ENCODE measurements around the gene GRM2. TPM values are rescaled to one million over a fixed set of nuclear protein-coding genes. Genes with fewer than 3 reads are reported as not detected.

Gene GRM2
- total RNA-seq (2022; extraction: Qiagen RNA extraction): 0.02 to 0.10 TPM (median 0.05 TPM) in 3 of 5 replicates, not detected in the others

DNA sequence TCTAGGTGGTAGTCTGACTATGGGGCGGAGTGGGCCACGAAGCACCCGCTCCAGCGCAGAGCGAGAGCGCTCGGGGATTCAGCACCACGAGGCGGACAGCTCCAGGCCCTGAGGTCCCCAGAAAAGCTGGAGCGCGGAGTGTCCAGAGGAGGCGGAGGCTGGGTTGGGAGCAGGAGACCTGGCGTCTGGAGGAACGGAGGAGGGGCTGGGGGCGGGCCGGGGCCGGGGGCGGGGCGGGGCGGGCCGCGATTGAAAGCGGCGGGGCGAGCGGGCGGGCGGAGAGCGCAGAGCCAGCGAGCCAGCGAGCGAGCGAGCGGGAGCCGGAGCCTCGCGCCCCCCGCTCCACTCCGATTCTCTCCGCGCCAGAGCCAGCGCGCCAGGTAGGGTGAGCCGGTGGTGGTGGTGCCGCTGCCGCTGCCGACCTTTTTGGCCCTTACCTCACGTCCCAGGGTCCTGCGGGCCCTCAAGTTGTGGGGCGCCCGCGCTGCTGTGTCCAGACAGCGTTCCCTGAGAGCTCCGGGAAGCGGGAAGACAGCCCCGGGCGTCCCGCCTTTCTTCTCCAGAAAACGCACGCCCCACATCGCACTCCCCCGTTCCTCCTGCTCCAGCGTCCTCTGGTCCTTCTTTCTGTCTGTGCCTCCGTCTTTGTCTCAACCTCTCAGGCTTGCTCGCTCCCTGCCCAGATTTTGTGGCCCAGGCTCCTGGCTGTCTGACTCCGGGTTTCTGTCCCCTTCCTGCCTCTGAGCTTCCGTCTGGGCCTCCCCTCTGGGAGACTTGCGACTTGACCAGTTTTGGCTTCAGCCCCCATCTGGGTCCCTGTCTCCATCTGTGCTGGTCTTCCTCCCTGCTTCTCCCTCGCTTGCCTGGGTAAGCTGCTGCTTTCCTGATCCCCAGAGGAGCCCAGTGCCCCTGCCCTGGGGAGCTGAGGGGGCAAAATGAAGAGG lies at the start of gene GRM2:
TSS of gene GRM2 (plus strand) at position 281 of the 944 bp plus-strand sequence. CDS start 1,916 bp downstream, outside the sequence.

DNA sequence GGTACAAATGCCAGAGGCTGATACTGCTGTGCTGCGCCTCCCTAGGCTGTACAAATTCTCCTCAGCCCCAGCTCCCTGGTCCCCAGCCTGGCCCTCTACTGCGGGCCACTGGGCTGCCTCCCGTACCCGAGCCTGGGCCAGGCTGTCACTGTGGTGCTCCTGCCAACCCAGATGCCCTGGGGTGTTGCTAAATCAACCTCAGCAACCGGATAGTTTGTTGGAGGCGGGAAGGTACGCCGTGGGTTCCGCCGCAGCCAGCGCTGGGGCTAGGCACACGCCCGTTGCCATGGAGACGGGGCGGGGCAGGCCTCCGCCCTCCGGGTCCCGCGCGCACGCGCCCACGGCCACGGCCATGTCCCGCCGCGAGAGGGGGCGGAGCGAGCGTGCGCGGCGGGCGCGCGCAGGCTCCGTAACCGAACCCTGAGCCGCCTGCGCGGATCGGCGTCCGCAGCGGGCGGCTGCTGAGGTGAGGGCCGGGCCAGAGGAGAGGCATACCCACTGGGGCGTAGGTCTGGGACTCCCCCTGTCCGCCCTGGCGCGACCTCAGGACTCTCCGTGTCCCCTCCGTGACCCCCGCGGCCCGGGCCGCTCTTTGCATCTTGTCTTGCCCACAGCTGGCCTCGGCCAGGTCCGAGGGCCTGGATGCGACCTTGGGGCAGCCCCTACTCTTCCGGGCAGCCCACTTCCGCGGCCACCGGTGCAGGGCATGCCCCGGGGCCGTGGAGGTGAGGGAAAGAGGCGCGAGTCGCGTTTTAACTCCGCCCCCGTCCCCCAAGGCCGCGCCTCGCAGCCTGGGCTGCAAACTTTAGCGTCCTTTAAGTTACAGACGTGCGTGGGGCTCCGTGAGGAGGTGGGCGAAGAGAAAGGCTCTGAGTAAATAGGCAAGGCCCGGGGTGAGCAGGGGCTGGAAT lies 35.8 kb upstream of the GRM2 start, which contains the start of gene TEX264:
TSS of gene TEX264 (plus strand) at position 430 of the 911 bp plus-strand sequence. CDS start 3,053 bp downstream, outside the sequence.

Other genes starting within 250 kb of the GRM2 start
- gene DCAF1, start 207.1 kb upstream of the GRM2 start, total RNA-seq (2022; extraction: Qiagen RNA extraction): 11.1 to 14.8 TPM (median 13.5 TPM) in 5 replicates
- 3.7 to 5.5 TPM (median 4.9 TPM) in 5 replicates for gene RAD54L2, start 168.3 kb upstream of the GRM2 start, total RNA-seq (2022; extraction: Qiagen RNA extraction)
- gene TEX264, start 35.8 kb upstream of the GRM2 start, total RNA-seq (2022; extraction: Qiagen RNA extraction): 59.0 to 74.3 TPM (median 69.9 TPM) in 5 replicates
- not detected in 5 replicates for gene IQCF6, start 72.2 kb downstream of the GRM2 start, total RNA-seq (2022; extraction: Qiagen RNA extraction)
- gene IQCF2, start 154.5 kb downstream of the GRM2 start, total RNA-seq (2022; extraction: Qiagen RNA extraction): not detected in 5 replicates
- not detected in 5 replicates for gene IQCF5, start 168.5 kb downstream of the GRM2 start, total RNA-seq (2022; extraction: Qiagen RNA extraction)
- gene IQCF1, start 196.3 kb downstream of the GRM2 start, total RNA-seq (2022; extraction: Qiagen RNA extraction): not detected in 5 replicates
- 34.5 to 44.7 TPM (median 41.2 TPM) in 5 replicates for gene RRP9, start 234.8 kb downstream of the GRM2 start, total RNA-seq (2022; extraction: Qiagen RNA extraction)
- 7.5 to 10.6 TPM (median 8.7 TPM) in 5 replicates for gene PARP3, start 235.3 kb downstream of the GRM2 start, total RNA-seq (2022; extraction: Qiagen RNA extraction)
- gene GPR62, start 248.3 kb downstream of the GRM2 start, total RNA-seq (2022; extraction: Qiagen RNA extraction): not detected in 5 replicates

Measured in A549 treated with dexamethasone at 1 μM for 4 hours (cell line).